HCT116 (cell line): ENCODE data around the gene TBC1D2. TPM values are rescaled to one million over a fixed set of nuclear protein-coding genes. Genes with fewer than 3 reads are reported as not detected.
A peak's percentile ranks its signal among the peaks of the same experiment; 100 is the strongest.

ENCODE experiments used
- ATAC-seq: fragments of 200-7000 bp; cut with Tn5 transposase; 2 replicates; pipeline ENCODE4 v1.9.1; 2020; ENCODE audit warnings: mild to moderate bottlenecking, moderate library complexity
- BruUV-seq: library from RNA; stranded (reverse); fragments of 400-500 nt; replicated peaks from 2 replicates; lab custom pipeline; 2021; lab: Mats Ljungman, UMichigan
- CTCF ChIA-PET: fragments of 300-600 bp; sonication (Branson Sonifier 250); formaldehyde crosslinking; loops from one replicate; lab custom pipeline; 2021; ENCODE audit warnings: antibody characterized with exemption; lab: Charles Lee
- POLR2A ChIA-PET: fragments of 300-600, 350-600 bp; sonication (Branson Sonifier 250); formaldehyde crosslinking; loops from one replicate; lab custom pipeline; 2021; ENCODE audit warnings: antibody characterized with exemption; lab: Charles Lee
- RAD21 ChIA-PET, 2 experiments: fragments of 300-600 bp; sonication (Branson Sonifier 250); formaldehyde crosslinking; loops; one replicate each; lab custom pipeline; 2023; ENCODE audit warnings: low total read pairs in 2 of 2; ENCODE audit not compliant: uncharacterized antibody in 2 of 2, unreplicated experiment in 2 of 2, low non-redundant PET in 1 of 2; lab: Charles Lee
- DNase-seq: peaks from one replicate; pipeline ENCODE4 v3.0.0-alpha.2; 2010; ENCODE audit warnings: low read depth, low spot score
- H2AFZ ChIP-seq: fragments of 200-600 bp; shearing (Covaris generic), sonication (generic); 2 replicates; pipeline ENCODE4 v1.6.1; 2017; ENCODE audit warnings: low read depth, mixed run types, mixed read lengths, antibody characterized with exemption, low read length; ENCODE audit not compliant: poor library complexity, severe bottlenecking
- H3K27ac ChIP-seq: 2 replicates; pipeline ENCODE4 v1.5.1; 2012; ENCODE audit warnings: low read depth, low read length
- H3K27me3 ChIP-seq: fragments of 200-600 bp; sonication (generic); 2 replicates; pipeline ENCODE4 v1.6.1; 2016; ENCODE audit warnings: mixed run types, low read length, mixed read lengths; ENCODE audit not compliant: insufficient read depth
- H3K36me3 ChIP-seq, 2 experiments: fragments of 200-500 bp in 1 of 2; fragments of 200-600 bp in 1 of 2; sonication (Bioruptor generic) in 1 of 2; sonication (generic) in 1 of 2; 2 replicates each; pipeline versions ENCODE4 v1.5.1 to v1.6.1; 2014 to 2016; ENCODE audit warnings: low read length in 2 of 2, inconsistent platforms in 1 of 2, mixed read lengths in 1 of 2, mixed run types in 1 of 2; ENCODE audit not compliant: insufficient read depth in 2 of 2, control insufficient read depth in 1 of 2
- H3K4me1 ChIP-seq, 2 experiments: fragments of 200-600 bp in 1 of 2; sonication (generic) in 1 of 2; 2 replicates each; pipeline versions ENCODE4 v1.5.1 to v1.6.1; 2012 to 2017; ENCODE audit warnings: low read length in 2 of 2, inconsistent platforms in 1 of 2, mild to moderate bottlenecking in 1 of 2, mixed read lengths in 1 of 2, mixed run types in 1 of 2, moderate library complexity in 1 of 2; ENCODE audit not compliant: insufficient read depth in 2 of 2, control insufficient read depth in 1 of 2
- H3K4me2 ChIP-seq: fragments of 200-600 bp; sonication (generic); 2 replicates; pipeline ENCODE4 v1.6.1; 2017; ENCODE audit warnings: mixed run types, low read length, mixed read lengths
- H3K4me3 ChIP-seq, 2 experiments: fragments of 200-600 bp in 1 of 2; sonication (generic) in 1 of 2; replicated peaks in 1 of 2; 2 replicates each; pipeline ENCODE4 v1.5.1; 2011 to 2016; ENCODE audit warnings: low read length in 2 of 2, control low read depth in 1 of 2, low read depth in 1 of 2, mild to moderate bottlenecking in 1 of 2, mixed read lengths in 1 of 2, mixed run types in 1 of 2
- H3K79me2 ChIP-seq: fragments of 200-600 bp; sonication (generic); 2 replicates; pipeline ENCODE4 v1.6.1; 2017; ENCODE audit warnings: mild to moderate bottlenecking, mixed run types, low read length, moderate library complexity, mixed read lengths; ENCODE audit not compliant: insufficient read depth
- H3K9ac ChIP-seq: fragments of 200-600 bp; sonication (generic); 2 replicates; pipeline ENCODE4 v1.6.1; 2016; ENCODE audit warnings: low read length, mixed read lengths
- H3K9me2 ChIP-seq: fragments of 200-600 bp; sonication (generic), shearing (Covaris generic); 2 replicates; pipeline ENCODE4 v1.6.1; 2017; ENCODE audit warnings: mixed run types, mild to moderate bottlenecking, moderate library complexity; ENCODE audit not compliant: insufficient read depth
- H3K9me3 ChIP-seq, 2 experiments: fragments of 200-500 bp in 1 of 2; fragments of 200-600 bp in 1 of 2; sonication (Bioruptor generic) in 1 of 2; sonication (generic) in 1 of 2; 2 replicates each; pipeline ENCODE4 v1.6.1; 2014 to 2017; ENCODE audit warnings: low read length in 2 of 2, mixed read lengths in 2 of 2, inconsistent platforms in 1 of 2, low read depth in 1 of 2, mild to moderate bottlenecking in 1 of 2, mixed run types in 1 of 2, moderate library complexity in 1 of 2; ENCODE audit not compliant: control insufficient read depth in 1 of 2, insufficient read depth in 1 of 2
- H4K20me1 ChIP-seq: fragments of 200-600 bp; sonication (generic), shearing (Covaris generic); 2 replicates; pipeline ENCODE4 v1.6.1; 2017; ENCODE audit warnings: mixed run types, mild to moderate bottlenecking, moderate library complexity; ENCODE audit not compliant: insufficient read depth
- CEBPB ChIP-seq: IDR thresholded peaks from 2 replicates; pipeline ENCODE4 v1.6.1; 2012; ENCODE audit warnings: low read depth
- CTCF ChIP-seq, 3 experiments: fragments of 200-600 bp in 1 of 3; sonication (generic) in 1 of 3; IDR thresholded peaks in 2 of 3; conservative IDR thresholded peaks in 1 of 3; 2 replicates each; pipeline ENCODE4 v1.5.1; 2012 to 2017; ENCODE audit warnings: low read depth in 2 of 3, low read length in 2 of 3, antibody characterized with exemption in 1 of 3, borderline replicate concordance in 1 of 3, control low read depth in 1 of 3, mild to moderate bottlenecking in 1 of 3, mixed read lengths in 1 of 3, mixed run types in 1 of 3, moderate library complexity in 1 of 3; ENCODE audit not compliant: insufficient read depth in 1 of 3
- ELF1 ChIP-seq: IDR thresholded peaks from 2 replicates; pipeline ENCODE4 v1.6.1; 2012; ENCODE audit warnings: low read depth, borderline replicate concordance
- FOSL1 ChIP-seq: IDR thresholded peaks from 2 replicates; pipeline ENCODE4 v1.6.1; 2012; ENCODE audit warnings: low read depth
- RAD21 ChIP-seq: IDR thresholded peaks from 2 replicates; pipeline ENCODE4 v1.6.1; 2012; ENCODE audit warnings: low read depth, mild to moderate bottlenecking
- SP1 ChIP-seq: IDR thresholded peaks from 2 replicates; pipeline ENCODE4 v1.6.1; 2012; ENCODE audit warnings: low read depth
- TCF7L2 ChIP-seq: IDR thresholded peaks from 2 replicates; pipeline ENCODE4 v1.7.0; 2011; ENCODE audit warnings: borderline replicate concordance, inconsistent platforms; ENCODE audit not compliant: insufficient read depth, insufficient read length; ENCODE audit errors: extremely low read depth
- ZNF274 ChIP-seq: fragments of 200-500 bp; sonication (Bioruptor generic); IDR thresholded peaks from 2 replicates; pipeline ENCODE4 v1.6.1; 2014; ENCODE audit warnings: mild to moderate bottlenecking, low read depth, low read length, inconsistent platforms
- intact Hi-C: fragments of 100-400 bp; cut with micrococcal nuclease; formaldehyde crosslinking; loops from 2 replicates; pipeline ENCODE4 v1.10.0; 2022
- total RNA-seq: library from RNA; stranded (reverse); gene quantifications from one replicate; pipeline ENCODE4 v1.2.1, GENCODE V29; 2021; ENCODE audit not compliant: unreplicated experiment
- TF ChIP-seq, protein P1 (sequence below): IDR thresholded peaks from 2 replicates; pipeline ENCODE4 v1.6.1; 2012

Gene TBC1D2
- total RNA-seq, 1 experiment from 2014 or later: 9.8 TPM

GRCh38 chr9:98241357-98242300 is 13.8 kb downstream of the TBC1D2 start:
- Histone ChIP-seq H3K9me3 (no peaks in the 10 kb centered on the region), H3K4me3 (no peak overlapping the region), H3K79me2 (no peaks in the 10 kb centered on the region), H3K27me3 (no peaks in the 10 kb centered on the region), H3K4me2 (no peak overlapping the region), H3K4me1 (peaks cover 10 to 13% of the 10 kb centered on the region in 2 experiments; a peak in 2 of 4 replicates), H3K9ac (no peak overlapping the region), H3K36me3 (peaks cover 0 to 2% of the 10 kb centered on the region in 2 experiments; a peak in 1 of 4 replicates), H3K9me2 (no peaks in the 10 kb centered on the region), H2AFZ (no peak overlapping the region)
- ChIA-PET RAD21 (no interaction called here), POLR2A (interaction anchor here (1.3 kb wide), 1 partner anchor 123 kb away, joined by 3 read pairs; the partner anchor contains the start of gene TRIM14)
- intact Hi-C loops: no loop called here
- TF ChIP-seq TCF7L2: no peak
- no peak for TF ChIP-seq CEBPB
- TF ChIP-seq FOSL1: no peak
- TF ChIP-seq, protein P1, sequence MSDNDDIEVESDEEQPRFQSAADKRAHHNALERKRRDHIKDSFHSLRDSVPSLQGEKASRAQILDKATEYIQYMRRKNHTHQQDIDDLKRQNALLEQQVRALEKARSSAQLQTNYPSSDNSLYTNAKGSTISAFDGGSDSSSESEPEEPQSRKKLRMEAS: no peak
- TF ChIP-seq RAD21: no peak
- TF ChIP-seq SP1: no peak
- no peak for TF ChIP-seq ZNF274
- peak in 2 of 3 experiments; percentile 43 to 49; a peak in 3 of 6 replicates for TF ChIP-seq CTCF (IDR thresholded peaks at IDR 0.05 in 2 of 3, conservative IDR thresholded peaks at IDR 0.05 in 1 of 3; ENCODE audit: borderline replicate concordance in 1 of 3, insufficient read depth in 1 of 3, low read depth in 2 of 3, low read length in 2 of 3)
- TF ChIP-seq ELF1: no peak
- TF ChIP-seq, all 23 proteins: peak for 1
- Histone ChIP-seq H4K20me1 (no peaks in the 10 kb centered on the region), H3K27ac (no peak overlapping the region)
- no TSS peak for BruUV-seq
- ATAC-seq (peak; percentile 93), DNase-seq (no peak)
- CTCF ChIA-PET: interaction anchor here (1.0 to 1.7 kb wide), 3 partner anchors 9 to 14 kb away, joined by 3 to 7 read pairs (median 4); partner anchors contain the start of gene TBC1D2
